Measurements from ENCODE around the gene ETV3L.

- TF ChIP-seq CTCF (IDR thresholded peaks at IDR 0.05; ENCODE audit: low read depth, low read length, poor library complexity, severe bottlenecking) = no peak
- no peak for TF ChIP-seq EZH2phosphoT487 (IDR thresholded peaks at IDR 0.05; ENCODE audit: borderline replicate concordance, low read length)
These were observed 40.5 kb upstream of the ETV3L start for GRCh38 chr1:157140063-157140588.

Measured in DOHH2 (cell line).